HFF-Myc (cell line): Measurements from ENCODE around the gene RERE.

Experiments
- DNase-seq: peaks from one replicate; pipeline ENCODE4 v3.0.0-alpha.2; 2011; ENCODE audit warnings: low read depth; ENCODE audit errors: extremely low read depth
- H3K4me3 ChIP-seq: replicated peaks from 2 replicates; pipeline ENCODE4 v1.5.1; 2011; ENCODE audit warnings: low read depth, mild to moderate bottlenecking, control low read depth, low read length
- TF ChIP-seq, protein P1 (sequence below): IDR thresholded peaks from 2 replicates; pipeline ENCODE4 v1.5.1; 2012; ENCODE audit warnings: mild to moderate bottlenecking, low read depth, low read length, control low read depth; ENCODE audit errors: missing control alignments

Gene RERE

DNA sequence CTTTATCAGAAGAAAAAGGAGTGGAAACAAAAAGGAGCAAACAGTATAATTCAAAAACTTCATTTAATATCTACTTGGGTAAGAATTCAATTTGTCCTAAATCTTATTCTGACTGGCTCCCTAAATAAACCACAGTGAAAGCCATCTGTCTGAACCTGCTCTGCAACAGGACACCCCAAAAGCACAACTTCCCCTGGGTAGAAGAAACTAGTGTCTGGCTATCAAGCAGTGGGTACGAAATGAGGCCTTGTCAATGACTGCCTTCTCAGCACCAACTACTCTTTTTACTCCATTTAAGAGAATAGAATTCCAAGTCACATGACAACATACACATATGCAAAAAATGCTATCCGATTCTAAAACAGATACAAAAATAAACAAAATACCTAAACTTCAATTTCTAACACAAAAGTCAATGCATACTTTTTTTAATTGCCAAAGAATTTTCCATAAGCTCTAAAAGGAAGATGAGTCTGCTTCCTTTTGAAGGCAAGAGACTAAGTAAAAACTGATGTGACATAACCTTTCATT is 292.7 kb downstream of the RERE start:
- TF ChIP-seq, protein P1, sequence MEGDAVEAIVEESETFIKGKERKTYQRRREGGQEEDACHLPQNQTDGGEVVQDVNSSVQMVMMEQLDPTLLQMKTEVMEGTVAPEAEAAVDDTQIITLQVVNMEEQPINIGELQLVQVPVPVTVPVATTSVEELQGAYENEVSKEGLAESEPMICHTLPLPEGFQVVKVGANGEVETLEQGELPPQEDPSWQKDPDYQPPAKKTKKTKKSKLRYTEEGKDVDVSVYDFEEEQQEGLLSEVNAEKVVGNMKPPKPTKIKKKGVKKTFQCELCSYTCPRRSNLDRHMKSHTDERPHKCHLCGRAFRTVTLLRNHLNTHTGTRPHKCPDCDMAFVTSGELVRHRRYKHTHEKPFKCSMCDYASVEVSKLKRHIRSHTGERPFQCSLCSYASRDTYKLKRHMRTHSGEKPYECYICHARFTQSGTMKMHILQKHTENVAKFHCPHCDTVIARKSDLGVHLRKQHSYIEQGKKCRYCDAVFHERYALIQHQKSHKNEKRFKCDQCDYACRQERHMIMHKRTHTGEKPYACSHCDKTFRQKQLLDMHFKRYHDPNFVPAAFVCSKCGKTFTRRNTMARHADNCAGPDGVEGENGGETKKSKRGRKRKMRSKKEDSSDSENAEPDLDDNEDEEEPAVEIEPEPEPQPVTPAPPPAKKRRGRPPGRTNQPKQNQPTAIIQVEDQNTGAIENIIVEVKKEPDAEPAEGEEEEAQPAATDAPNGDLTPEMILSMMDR = no peak
- H3K4me3 ChIP-seq = peak overlapping the region; percentile 47
- no peak for DNase-seq

DNA sequence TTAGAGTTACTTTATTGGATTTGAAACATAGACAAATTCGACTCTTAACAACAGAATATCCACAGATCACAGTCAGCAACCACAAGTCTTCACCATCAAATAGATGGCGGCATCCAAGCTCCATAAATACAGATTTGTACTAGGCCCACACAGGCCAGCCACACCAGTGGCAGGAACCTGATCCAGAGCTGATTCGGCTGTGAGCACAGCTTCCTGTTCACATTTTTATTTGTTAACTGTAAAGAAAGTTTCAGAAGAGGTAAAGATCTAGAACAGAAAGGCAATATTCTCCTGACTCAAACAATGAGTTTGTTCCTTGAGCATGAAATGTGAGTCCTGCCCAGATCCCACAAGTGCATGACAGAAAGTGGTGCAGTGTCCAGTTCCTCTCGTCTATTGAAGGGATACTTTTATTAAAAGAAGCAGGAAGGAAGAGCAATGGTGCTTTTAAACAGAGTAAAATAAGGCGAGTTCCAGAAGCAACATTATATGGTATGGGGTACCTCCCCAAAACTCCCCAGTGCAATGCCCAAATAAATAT is 293.7 kb downstream of the RERE start:
- no peak for DNase-seq
- TF ChIP-seq, protein P1 = no peak
- no peak overlapping the region for H3K4me3 ChIP-seq

DNA sequence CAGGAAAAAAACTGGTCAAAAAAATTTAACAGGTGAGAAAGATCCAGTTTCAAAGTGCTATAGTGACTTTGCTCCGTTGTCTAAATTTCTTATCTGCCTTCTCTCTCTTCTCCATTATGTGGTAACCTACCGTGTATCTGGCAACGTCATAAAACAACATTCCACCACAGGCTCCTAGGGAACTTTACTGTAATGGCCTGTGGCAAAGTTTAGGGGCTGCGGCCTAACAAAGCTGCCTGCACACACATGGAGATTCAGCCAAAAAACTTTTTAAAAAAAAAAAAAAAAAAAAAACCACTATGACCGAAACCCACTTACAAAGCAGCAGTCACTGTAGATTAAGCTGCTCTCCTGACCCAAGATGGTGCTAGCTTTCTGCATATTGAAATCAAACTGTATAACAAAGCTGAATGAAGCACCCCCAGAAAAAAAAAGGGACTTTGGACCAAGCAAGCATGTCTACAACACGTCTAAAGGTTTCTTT is 296.9 kb downstream of the RERE start:
- TF ChIP-seq, protein P1 = no peak
- no peak for DNase-seq
- H3K4me3 ChIP-seq = no peak overlapping the region

DNA sequence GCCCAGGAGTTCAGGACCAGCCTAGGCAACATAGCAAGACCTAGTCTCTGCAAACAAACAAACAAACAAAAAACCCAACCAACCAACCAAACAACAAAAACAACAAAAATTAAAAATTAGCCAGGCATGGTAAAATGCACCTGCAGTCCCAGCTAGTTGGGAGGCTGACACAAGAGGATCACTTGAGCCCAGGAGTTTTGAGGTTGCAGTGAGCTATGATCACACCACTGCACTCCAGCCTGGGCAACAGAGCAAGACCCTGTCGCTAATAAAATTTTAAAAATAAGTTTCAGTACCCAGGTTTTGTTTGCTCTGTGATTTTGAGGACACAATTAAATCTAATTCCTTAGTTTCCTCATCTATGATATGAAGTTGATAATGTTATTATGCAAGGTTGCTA is 298.3 kb downstream of the RERE start:
- TF ChIP-seq, protein P1 = no peak
- DNase-seq = no peak
- no peak overlapping the region for H3K4me3 ChIP-seq

DNA sequence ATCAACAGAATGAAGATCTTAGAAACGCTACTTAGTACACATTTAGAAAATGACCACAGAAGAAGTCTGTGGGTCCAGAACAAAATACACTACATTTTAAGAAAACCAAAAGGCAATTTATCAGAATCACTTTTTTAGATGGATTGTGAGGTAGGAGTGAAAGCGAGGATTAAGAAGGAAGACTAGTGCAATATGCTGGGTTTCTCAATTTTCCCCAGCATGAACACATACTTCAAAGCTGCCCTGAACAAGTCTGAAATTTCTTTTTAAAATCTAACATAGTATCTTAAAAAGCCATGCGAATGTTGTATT is 299.0 kb downstream of the RERE start:
- no peak for DNase-seq
- TF ChIP-seq, protein P1 = no peak
- no peak overlapping the region for H3K4me3 ChIP-seq

DNA sequence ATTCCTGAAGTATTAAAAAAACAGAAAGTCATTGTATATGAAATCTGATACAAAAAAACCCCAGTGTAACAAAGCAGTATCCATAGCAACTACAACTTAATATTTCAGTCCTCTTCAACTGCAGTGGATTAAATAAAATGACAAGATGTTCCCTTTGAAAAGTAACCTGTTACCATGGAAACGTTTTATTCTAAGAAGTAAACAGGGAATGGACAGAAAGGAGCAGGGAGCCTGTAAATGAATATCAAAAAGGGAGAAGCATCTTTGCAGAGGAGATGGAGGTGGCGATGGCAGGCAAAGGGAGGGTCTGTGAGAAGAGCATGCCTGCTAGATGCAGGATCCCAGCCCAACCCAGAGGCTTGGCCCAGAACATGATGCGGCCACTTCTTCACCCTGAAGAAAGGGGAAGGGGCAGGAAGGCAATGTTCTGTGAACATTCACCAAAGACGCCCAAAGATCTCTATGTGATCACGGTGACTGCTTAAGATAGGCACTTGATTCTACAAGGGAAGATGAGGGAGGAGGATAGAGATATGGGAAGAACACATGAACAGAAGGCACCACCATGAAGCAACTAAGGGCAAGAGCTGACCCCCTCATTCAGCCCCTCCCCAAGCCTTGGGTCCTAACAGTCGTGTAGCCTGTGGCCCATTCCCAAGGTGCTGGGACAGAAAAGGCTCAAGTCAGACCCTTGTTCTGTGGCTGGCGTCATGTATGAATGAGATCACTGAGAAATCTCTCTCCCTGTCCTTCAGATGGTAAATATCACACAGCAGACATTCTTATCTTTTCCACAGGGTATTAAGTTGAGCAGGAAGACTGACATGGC is 299.6 kb downstream of the RERE start:
- TF ChIP-seq, protein P1 = no peak
- no peak overlapping the region for H3K4me3 ChIP-seq
- DNase-seq = peak; percentile 31
